Bone marrow (tissue), 2 donors: ENCODE results near the gene LRCH3.
A peak's percentile ranks its signal among the peaks of the same experiment; 100 is the strongest.

ENCODE experiments used
- DNase-seq, 2 donors: peaks; one replicate each; lab custom pipeline; 2025; lab: John Stamatoyannopoulos, UW

LRCH3 gene

GRCh38 chr3:197833930-197834715 lies 43.1 kb downstream of the LRCH3 start:
- no peak for DNase-seq

GRCh38 chr3:197835509-197835908 lies 44.5 kb downstream of the LRCH3 start:
- no peak for DNase-seq

GRCh38 chr3:197836244-197836643 lies 45.2 kb downstream of the LRCH3 start:
- no peak for DNase-seq

- no peak for DNase-seq
Measured at GRCh38 chr3:197837282-197837681, 46.2 kb downstream of the LRCH3 start.

GRCh38 chr3:197841789-197842188 lies 50.7 kb downstream of the LRCH3 start:
- no peak for DNase-seq

GRCh38 chr3:197846491-197846890 lies 55.4 kb downstream of the LRCH3 start:
- DNase-seq = no peak

GRCh38 chr3:197847866-197848401 lies 56.9 kb downstream of the LRCH3 start:
- peak in 1 of 2 donors; percentile 89 for DNase-seq

- DNase-seq = no peak
Measured at GRCh38 chr3:197854596-197855343, 63.7 kb downstream of the LRCH3 start.

GRCh38 chr3:197855571-197855970 lies 64.5 kb downstream of the LRCH3 start:
- no peak for DNase-seq

GRCh38 chr3:197856199-197856816 lies 65.3 kb downstream of the LRCH3 start:
- DNase-seq = no peak

GRCh38 chr3:197858133-197858532 lies 67.1 kb downstream of the LRCH3 start:
- DNase-seq = no peak

GRCh38 chr3:197858598-197858997 lies 67.5 kb downstream of the LRCH3 start:
- no peak for DNase-seq

- no peak for DNase-seq
Measured at GRCh38 chr3:197866035-197866434, 75.0 kb downstream of the LRCH3 start.

- no peak for DNase-seq
Measured at GRCh38 chr3:197873329-197873728, 82.3 kb downstream of the LRCH3 start.

GRCh38 chr3:197874064-197874463 lies 83.0 kb downstream of the LRCH3 start:
- DNase-seq = no peak

- DNase-seq = no peak
Measured at GRCh38 chr3:197874653-197875052, 83.6 kb downstream of the LRCH3 start.

- DNase-seq = no peak
Measured at GRCh38 chr3:197877902-197878301, 86.8 kb downstream of the LRCH3 start.

GRCh38 chr3:197878427-197878826 lies 87.4 kb downstream of the LRCH3 start:
- DNase-seq = peak in 1 of 2 donors; percentile 87

GRCh38 chr3:197880491-197881269 lies 89.6 kb downstream of the LRCH3 start:
- DNase-seq = no peak

- no peak for DNase-seq
Measured at GRCh38 chr3:197881270-197881969, 90.4 kb downstream of the LRCH3 start.

GRCh38 chr3:197881970-197882338 lies 90.9 kb downstream of the LRCH3 start:
- DNase-seq = no peak
